Gastrocnemius medialis (tissue), 4 donors: ENCODE data around the gene URAD. TPM values are rescaled to one million over a fixed set of nuclear protein-coding genes. Genes with fewer than 3 reads are reported as not detected.

ENCODE experiments used
- ATAC-seq, 2 donors: fragments of 150-250 bp; one replicate each; pipeline ENCODE4 v1.9.1; 2016
- DNase-seq, 2 donors: peaks; one replicate each; pipeline ENCODE4 v3.0.0-alpha.2; 2019
- H3K27ac ChIP-seq, 4 donors: fragments of 200-600 bp; sonication (generic); 1 replicate in 1 of 4; 2 replicates in 3 of 4; pipeline ENCODE4 v1.5.1; 2016 to 2018; ENCODE audit warnings: mild to moderate bottlenecking in 2 of 4, moderate library complexity in 1 of 4
- H3K27me3 ChIP-seq, 3 donors: fragments of 200-600 bp; sonication (generic) in 2 of 3; 1 replicate in 1 of 3; 2 replicates in 2 of 3; pipeline versions ENCODE4 v1.5.1 to v1.6.0; 2016 to 2019; ENCODE audit warnings: mild to moderate bottlenecking in 1 of 3, moderate library complexity in 1 of 3
- H3K36me3 ChIP-seq, 2 donors: fragments of 200-600 bp; sonication (generic) in 1 of 2; one replicate each; pipeline ENCODE4 v1.5.1; 2017 to 2018
- H3K4me1 ChIP-seq, 2 donors: fragments of 200-600 bp; sonication (generic) in 1 of 2; one replicate each; pipeline ENCODE4 v1.5.1; 2016 to 2017; ENCODE audit warnings: mild to moderate bottlenecking in 2 of 2
- H3K4me3 ChIP-seq, 4 donors: fragments of 200-600 bp; sonication (generic) in 3 of 4; 1 replicate in 1 of 4; 2 replicates in 3 of 4; pipeline ENCODE4 v1.5.1; 2016 to 2019; ENCODE audit warnings: mild to moderate bottlenecking in 2 of 4
- H3K9me3 ChIP-seq, 3 donors: fragments of 200-600 bp; sonication (generic) in 2 of 3; 1 replicate in 1 of 3; 2 replicates in 2 of 3; pipeline ENCODE4 v1.5.1; 2016 to 2019
- POLR2A ChIP-seq, 2 donors: fragments of 450-650 bp; IDR thresholded peaks; one replicate each; pipeline ENCODE4 v1.6.1; 2017; ENCODE audit warnings: antibody characterized with exemption in 2 of 2, mild to moderate bottlenecking in 2 of 2, moderate library complexity in 2 of 2
- in situ Hi-C, 4 donors: fragments of 200-750 bp; cut with MboI; loops; one replicate each; pipeline versions ENCODE4 v1.15.0 to v1.8.0; 2017; ENCODE audit warnings: low sequenced_read_pairs in 4 of 4
- intact Hi-C: fragments of 100-400 bp; cut with DNase I; formaldehyde crosslinking; loops from one replicate; pipeline ENCODE4 v1.15.1; 2023; ENCODE audit warnings: low total_unique reads
- total RNA-seq, 4 donors: library from RNA; depleted of rRNA; stranded (reverse); fragments of >200 nt; gene quantifications; one replicate each; pipeline versions ENCODE4 v1.1.0 to v1.2.3, GENCODE V29; 2016
- TF ChIP-seq, protein P1 (sequence below), 5 experiments: fragments of 450-650 bp in 3 of 5; fragments of 200-600 bp in 2 of 5; sonication (generic) in 2 of 5; IDR thresholded peaks in 4 of 5; conservative IDR thresholded peaks in 1 of 5; 1 replicate in 4 of 5; 2 replicates in 1 of 5; pipeline ENCODE4 v1.5.1; 2016 to 2019; ENCODE audit warnings: antibody characterized with exemption in 5 of 5, mild to moderate bottlenecking in 3 of 5, moderate library complexity in 3 of 5

The URAD gene
- total RNA-seq, 4 donors from 2014 or later = not detected

DNA sequence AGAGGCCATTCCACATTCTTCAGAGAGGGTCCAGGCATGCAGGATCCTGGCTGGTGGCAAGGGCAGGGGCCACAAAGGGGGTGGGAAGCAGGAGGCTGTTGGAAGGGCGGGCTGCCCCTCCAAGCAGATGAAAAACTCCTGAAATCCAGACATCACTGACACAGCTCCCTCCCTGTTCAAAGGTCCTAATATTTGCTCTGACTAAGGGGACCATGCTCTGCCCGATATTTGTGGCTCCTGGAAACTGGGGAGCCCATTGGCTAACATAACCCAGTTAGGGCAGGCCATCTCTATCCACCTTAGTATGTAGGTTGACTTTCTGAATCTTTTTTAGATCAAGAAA is 16.0 kb downstream of the URAD start:
- no peaks in the 10 kb centered on the region for H3K9me3 ChIP-seq
- TF ChIP-seq, protein P1, sequence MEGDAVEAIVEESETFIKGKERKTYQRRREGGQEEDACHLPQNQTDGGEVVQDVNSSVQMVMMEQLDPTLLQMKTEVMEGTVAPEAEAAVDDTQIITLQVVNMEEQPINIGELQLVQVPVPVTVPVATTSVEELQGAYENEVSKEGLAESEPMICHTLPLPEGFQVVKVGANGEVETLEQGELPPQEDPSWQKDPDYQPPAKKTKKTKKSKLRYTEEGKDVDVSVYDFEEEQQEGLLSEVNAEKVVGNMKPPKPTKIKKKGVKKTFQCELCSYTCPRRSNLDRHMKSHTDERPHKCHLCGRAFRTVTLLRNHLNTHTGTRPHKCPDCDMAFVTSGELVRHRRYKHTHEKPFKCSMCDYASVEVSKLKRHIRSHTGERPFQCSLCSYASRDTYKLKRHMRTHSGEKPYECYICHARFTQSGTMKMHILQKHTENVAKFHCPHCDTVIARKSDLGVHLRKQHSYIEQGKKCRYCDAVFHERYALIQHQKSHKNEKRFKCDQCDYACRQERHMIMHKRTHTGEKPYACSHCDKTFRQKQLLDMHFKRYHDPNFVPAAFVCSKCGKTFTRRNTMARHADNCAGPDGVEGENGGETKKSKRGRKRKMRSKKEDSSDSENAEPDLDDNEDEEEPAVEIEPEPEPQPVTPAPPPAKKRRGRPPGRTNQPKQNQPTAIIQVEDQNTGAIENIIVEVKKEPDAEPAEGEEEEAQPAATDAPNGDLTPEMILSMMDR (IDR thresholded peaks at IDR 0.05 in 4 of 5, conservative IDR thresholded peaks at IDR 0.05 in 1 of 5) = no peak
- TF ChIP-seq POLR2A (IDR thresholded peaks at IDR 0.05) = no peak
- H3K27ac ChIP-seq = no peak overlapping the region
- no peak for ATAC-seq
- intact Hi-C loops = no loop called here
- in situ Hi-C loops = no loop called here
- H3K27me3 ChIP-seq = peaks cover 91 to 95% (median 94%) of the 10 kb centered on the region in 3 donors
- no peak overlapping the region for H3K4me3 ChIP-seq
- DNase-seq = no peak
- no peaks in the 10 kb centered on the region for H3K36me3 ChIP-seq
- peaks cover 0 to 10% of the 10 kb centered on the region in 2 donors for H3K4me1 ChIP-seq

DNA sequence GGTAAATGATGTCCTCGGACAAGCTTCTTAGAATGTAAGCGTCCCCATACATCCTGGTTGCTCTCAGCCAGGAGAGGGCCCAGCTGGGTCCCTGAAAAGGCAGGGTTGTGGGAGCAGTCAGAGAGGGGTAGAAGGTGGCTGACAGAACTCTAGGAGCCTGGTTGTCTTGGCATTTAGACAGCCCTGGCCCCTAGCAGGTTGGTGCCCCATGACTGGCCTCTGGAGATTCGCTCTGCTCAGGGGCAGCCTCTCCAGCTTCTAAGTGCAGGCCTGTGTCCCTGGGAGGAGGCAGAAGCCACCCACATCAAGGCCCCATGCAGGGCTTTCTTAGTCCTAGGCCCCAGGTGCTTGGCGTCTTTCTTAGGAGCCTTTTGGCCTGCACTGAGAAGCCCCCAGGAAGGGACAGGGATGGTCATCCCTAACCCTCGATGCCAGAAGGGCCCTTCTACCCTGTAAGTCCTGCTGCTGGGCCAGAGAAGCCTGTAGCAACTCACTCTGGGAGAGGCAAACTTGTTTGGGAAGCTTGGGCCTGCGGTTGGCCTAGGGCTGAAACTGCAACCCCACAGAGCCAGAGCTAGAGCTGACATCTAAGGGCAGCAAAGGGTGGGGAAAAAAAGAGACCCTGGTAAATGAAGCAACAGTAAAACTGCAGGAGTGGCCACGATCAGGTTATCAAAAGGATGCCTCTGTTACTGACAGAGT is 16.6 kb downstream of the URAD start:
- Histone ChIP-seq H3K36me3 (no peaks in the 10 kb centered on the region), H3K9me3 (no peaks in the 10 kb centered on the region), H3K4me1 (peaks cover 0 to 9% of the 10 kb centered on the region in 2 donors), H3K27me3 (peaks cover 94 to 95% (median 94%) of the 10 kb centered on the region in 3 donors), H3K27ac (no peak overlapping the region), H3K4me3 (no peak overlapping the region)
- no peak for ATAC-seq
- intact Hi-C loops (no loop called here), in situ Hi-C loops (no loop called here)
- no peak for DNase-seq
- TF ChIP-seq POLR2A (IDR thresholded peaks at IDR 0.05) = no peak
- TF ChIP-seq, protein P1 (IDR thresholded peaks at IDR 0.05 in 4 of 5, conservative IDR thresholded peaks at IDR 0.05 in 1 of 5) = no peak

DNA sequence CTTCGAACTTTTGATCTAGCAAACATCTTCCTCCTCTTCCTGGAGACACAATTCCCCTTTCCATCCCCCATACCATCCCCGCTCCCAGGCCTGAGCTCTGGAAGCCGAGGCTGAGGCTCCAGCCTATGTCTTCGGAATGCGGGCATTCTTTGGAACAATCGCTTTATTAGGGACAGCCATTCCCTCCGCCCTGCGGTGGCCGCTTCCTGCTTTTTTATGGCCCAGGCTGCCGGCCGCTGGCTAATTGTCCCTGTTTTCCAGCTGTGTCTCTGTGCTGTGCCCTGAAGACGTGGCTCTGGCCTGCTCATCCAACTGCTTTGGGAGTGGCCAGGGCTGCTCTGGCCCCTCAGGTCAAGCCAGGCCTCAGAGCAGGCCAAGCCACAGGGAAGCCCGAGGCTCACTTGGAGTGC is 17.3 kb downstream of the URAD start:
- Histone ChIP-seq H3K9me3 (no peaks in the 10 kb centered on the region), H3K27me3 (peaks cover 94 to 96% (median 95%) of the 10 kb centered on the region in 3 donors), H3K27ac (no peak overlapping the region), H3K4me1 (peaks cover 0 to 9% of the 10 kb centered on the region in 2 donors), H3K4me3 (no peak overlapping the region), H3K36me3 (no peaks in the 10 kb centered on the region)
- intact Hi-C loops (no loop called here), in situ Hi-C loops (no loop called here)
- ATAC-seq (no peak), DNase-seq (no peak)
- TF ChIP-seq POLR2A (IDR thresholded peaks at IDR 0.05) = no peak
- TF ChIP-seq, protein P1 (IDR thresholded peaks at IDR 0.05 in 4 of 5, conservative IDR thresholded peaks at IDR 0.05 in 1 of 5) = no peak

DNA sequence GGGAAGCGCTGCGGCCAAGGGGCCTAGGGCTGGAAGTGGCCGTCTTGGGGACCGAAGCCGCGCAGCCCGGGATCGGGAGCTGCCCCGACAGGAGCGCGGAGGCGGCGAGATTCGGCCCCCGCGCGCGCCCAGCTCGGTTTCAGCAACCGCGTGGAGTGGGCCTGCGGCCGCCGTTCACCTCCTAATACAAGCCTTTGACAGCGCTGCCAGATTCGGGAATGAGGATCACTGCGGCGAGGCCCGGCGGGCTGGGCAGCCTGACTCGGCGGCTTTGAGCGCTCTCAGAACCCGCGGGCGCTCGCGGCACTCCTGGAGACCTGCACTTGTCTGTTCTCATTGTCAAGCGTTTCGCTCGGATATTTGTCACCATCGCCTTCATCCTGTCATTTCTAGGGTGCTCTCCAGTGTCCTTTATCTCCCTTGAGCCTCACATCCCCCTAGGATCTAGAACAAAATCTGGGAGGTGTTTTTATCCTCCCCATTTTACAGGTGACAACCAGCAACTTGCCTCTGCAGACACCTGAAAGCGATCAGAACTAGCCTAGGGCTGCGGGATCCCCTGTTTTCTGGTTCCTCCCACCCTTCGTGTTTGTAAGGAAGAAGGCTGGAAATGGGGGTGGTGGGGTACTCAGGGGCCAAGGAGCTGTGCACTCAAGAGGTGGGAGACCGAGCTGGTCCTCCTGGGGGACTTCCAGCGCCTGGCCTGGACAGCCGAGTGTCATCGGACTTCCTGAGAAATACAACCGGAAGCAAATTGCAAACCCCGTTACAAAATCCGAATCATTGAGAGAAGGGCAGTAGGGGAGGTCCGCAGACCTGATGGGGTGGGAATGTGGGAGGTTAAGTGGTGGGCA is 17.9 kb downstream of the URAD start:
- Histone ChIP-seq H3K4me1 (peaks cover 0 to 5% of the 10 kb centered on the region in 2 donors), H3K9me3 (no peaks in the 10 kb centered on the region), H3K27ac (no peak overlapping the region), H3K27me3 (peaks cover 94 to 98% (median 95%) of the 10 kb centered on the region in 3 donors), H3K4me3 (no peak overlapping the region), H3K36me3 (no peaks in the 10 kb centered on the region)
- intact Hi-C loops (no loop called here), in situ Hi-C loops (no loop called here)
- DNase-seq (no peak), ATAC-seq (no peak)
- TF ChIP-seq POLR2A (IDR thresholded peaks at IDR 0.05) = no peak
- TF ChIP-seq, protein P1 (IDR thresholded peaks at IDR 0.05 in 4 of 5, conservative IDR thresholded peaks at IDR 0.05 in 1 of 5) = no peak
